Measurements from ENCODE around the gene SLX4IP.

Gene SLX4IP

GRCh38 chr20:10543480-10543879, 108.4 kb downstream of the SLX4IP start:
- in situ Hi-C loops (cut with MboI; ENCODE audit: low sequenced_read_pairs): no loop called here

GRCh38 chr20:10547276-10548114, 112.4 kb downstream of the SLX4IP start:
- in situ Hi-C loops (cut with MboI; ENCODE audit: low sequenced_read_pairs): no loop called here

- in situ Hi-C loops (cut with MboI; ENCODE audit: low sequenced_read_pairs): no loop called here
These were observed 114.4 kb downstream of the SLX4IP start for GRCh38 chr20:10549511-10549910.

- in situ Hi-C loops (cut with MboI; ENCODE audit: low sequenced_read_pairs): no loop called here
These were observed 115.4 kb downstream of the SLX4IP start for GRCh38 chr20:10550204-10551118.

DNA sequence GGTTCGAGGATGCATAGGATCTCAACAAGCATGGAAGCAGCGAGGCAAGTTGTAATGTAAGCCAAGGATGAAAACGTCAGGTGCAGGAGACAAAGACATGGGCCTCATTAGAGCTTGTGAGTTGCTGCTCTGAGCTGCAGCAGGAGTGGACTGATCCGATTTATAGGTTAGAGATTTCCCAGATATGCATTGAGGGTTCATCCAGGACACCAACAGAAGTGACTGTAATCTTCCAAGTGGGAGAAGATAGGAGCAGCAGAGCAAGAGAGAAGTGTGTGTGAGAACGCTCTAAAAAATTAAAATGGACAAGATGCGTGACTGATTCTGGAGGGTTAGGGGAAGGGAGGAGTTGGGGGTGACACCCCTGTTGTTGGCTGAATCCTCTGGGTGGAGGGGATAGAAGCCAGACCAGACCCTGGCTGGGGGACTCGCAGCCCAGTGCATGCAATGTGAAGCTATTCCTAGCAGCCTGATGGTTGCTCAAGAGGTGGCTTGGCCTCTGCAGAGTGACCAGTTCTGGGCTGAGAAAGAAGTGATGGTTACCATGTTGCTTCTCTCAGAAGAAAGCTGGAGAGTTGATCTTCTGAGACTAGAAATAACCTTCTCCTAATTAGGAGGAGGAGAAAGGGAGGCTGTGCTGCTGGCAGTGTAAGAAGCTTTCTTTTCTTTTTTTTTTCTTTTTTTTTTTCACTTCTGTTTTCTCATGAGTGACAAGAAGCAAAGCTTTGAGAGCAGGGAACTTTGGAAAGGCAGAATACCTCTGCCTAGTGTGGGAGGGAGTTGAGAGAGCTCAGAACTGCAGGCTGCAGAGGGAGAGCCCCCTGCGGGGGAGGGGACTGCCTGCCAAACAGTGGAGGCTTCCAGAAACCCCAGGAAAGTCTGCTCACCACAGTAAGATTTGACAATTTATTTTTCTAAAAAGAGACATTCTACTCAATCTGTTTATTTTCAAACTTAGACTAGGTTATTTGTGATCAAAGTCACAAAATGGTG, 116.9 kb downstream of the SLX4IP start:
- in situ Hi-C loops (cut with MboI; ENCODE audit: low sequenced_read_pairs): no loop called here

- in situ Hi-C loops (cut with MboI; ENCODE audit: low sequenced_read_pairs): no loop called here
These were observed 118.3 kb downstream of the SLX4IP start for GRCh38 chr20:10553326-10553984.

DNA sequence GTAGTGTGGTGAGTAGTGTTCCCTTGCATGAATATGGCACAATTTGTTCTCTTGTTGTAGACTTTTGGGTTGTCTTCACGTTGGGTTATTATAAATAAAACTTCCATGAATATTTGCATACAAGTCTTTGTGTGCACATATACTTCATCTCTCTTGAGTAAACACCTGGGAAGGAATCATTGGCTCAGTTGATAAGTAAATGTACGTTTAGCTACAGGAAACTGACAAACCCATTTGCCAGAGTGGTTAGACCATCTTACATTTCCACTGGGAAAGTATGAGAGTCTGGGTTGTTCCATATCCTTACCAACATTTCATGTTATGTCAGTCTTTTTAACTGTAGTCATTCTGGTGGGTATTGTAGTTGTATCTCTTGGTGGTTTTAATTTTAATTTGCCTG, 119.2 kb downstream of the SLX4IP start:
- in situ Hi-C loops (cut with MboI; ENCODE audit: low sequenced_read_pairs): no loop called here

GRCh38 chr20:10555393-10555792, 120.3 kb downstream of the SLX4IP start:
- in situ Hi-C loops (cut with MboI; ENCODE audit: low sequenced_read_pairs): no loop called here

GRCh38 chr20:10555865-10556308, 120.8 kb downstream of the SLX4IP start:
- in situ Hi-C loops (cut with MboI; ENCODE audit: low sequenced_read_pairs): no loop called here

DNA sequence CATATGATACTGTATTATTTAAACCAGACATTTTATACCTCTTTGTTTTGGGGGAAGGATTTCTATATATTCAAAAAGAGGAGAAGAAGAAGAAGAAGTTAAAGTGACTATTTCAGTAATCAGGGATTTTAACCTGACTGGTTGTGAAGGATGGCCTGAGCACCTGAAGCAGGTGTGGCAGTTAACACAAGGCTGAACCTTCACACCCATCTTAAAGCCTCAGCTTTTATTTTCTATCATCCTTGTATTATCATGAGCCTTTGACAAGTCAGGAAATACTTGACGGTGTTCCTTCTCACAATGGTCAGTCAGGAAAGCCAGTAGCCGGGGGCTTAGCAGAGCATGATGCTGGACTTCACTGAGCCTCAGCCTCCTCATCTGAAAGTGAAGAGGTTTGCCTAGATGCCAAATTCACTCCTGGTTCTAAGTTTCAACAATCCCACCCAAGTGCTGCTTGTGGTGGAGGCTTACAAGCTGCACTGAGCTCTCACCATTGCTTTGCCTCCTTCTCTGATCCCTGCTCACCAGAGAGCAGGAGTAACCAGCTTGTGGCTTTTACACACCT, 121.5 kb downstream of the SLX4IP start:
- in situ Hi-C loops (cut with MboI; ENCODE audit: low sequenced_read_pairs): no loop called here

GRCh38 chr20:10557685-10558084, 122.6 kb downstream of the SLX4IP start:
- in situ Hi-C loops (cut with MboI; ENCODE audit: low sequenced_read_pairs): no loop called here

- in situ Hi-C loops (cut with MboI; ENCODE audit: low sequenced_read_pairs): no loop called here
These were observed 123.6 kb downstream of the SLX4IP start for GRCh38 chr20:10558635-10559187.

GRCh38 chr20:10559266-10559665, 124.2 kb downstream of the SLX4IP start:
- in situ Hi-C loops (cut with MboI; ENCODE audit: low sequenced_read_pairs): no loop called here

GRCh38 chr20:10560686-10561085, 125.6 kb downstream of the SLX4IP start:
- in situ Hi-C loops (cut with MboI; ENCODE audit: low sequenced_read_pairs): no loop called here

- in situ Hi-C loops (cut with MboI; ENCODE audit: low sequenced_read_pairs): no loop called here
These were observed 126.2 kb downstream of the SLX4IP start for GRCh38 chr20:10561302-10561701.

- in situ Hi-C loops (cut with MboI; ENCODE audit: low sequenced_read_pairs): no loop called here
These were observed 127.8 kb downstream of the SLX4IP start for GRCh38 chr20:10562899-10563298.

DNA sequence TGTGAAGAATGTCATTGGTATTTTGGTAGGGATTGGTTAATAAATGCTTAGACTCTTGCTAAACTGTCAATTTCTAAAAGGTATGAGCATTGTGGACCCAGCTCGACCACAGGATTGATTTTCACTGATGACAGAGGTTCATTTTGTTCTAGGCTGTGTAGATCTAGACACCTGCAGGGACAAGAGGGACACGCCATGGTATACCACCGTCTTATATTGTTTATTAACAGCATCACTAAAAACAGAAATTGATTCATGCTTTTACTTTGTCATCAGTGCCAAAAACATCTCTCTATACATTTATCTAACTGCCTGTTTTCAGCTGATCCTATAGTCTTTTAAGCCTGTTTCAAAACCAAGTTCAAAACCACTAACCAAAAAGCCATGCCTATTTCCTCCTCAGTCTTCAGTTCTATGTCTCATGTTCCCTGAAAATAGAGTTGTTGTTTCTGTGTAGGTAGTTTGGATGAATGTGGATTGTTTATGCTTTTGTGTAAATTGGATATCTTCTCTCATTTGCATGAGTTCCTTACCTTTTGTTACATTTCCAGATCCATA, 128.9 kb downstream of the SLX4IP start:
- in situ Hi-C loops (cut with MboI; ENCODE audit: low sequenced_read_pairs): no loop called here

GRCh38 chr20:10565191-10565921, 130.3 kb downstream of the SLX4IP start:
- in situ Hi-C loops (cut with MboI; ENCODE audit: low sequenced_read_pairs): no loop called here

Measured in hTERT RPE-1 (cell line).